NCI-H345 treated with DMSO at 0.1 percent for 48 hours (cell line): ENCODE data around the gene UMPS.

Experiments
- DNase-seq: peaks from one replicate; lab custom pipeline; 2025; ENCODE audit not compliant: unreplicated experiment; lab: John Stamatoyannopoulos, UW

The UMPS gene

GRCh38 chr3:124763206-124763605, 33.0 kb downstream of the UMPS start:
- DNase-seq = no peak

GRCh38 chr3:124763644-124764358, 33.5 kb downstream of the UMPS start:
- DNase-seq = no peak

- DNase-seq = no peak
Measured at GRCh38 chr3:124764746-124765145, 34.5 kb downstream of the UMPS start.

GRCh38 chr3:124765197-124765840, 35.1 kb downstream of the UMPS start:
- DNase-seq = no peak

- no peak for DNase-seq
Measured at GRCh38 chr3:124766113-124767095, 36.2 kb downstream of the UMPS start.

- DNase-seq = no peak
Measured at GRCh38 chr3:124767264-124767663, 37.0 kb downstream of the UMPS start.

GRCh38 chr3:124767691-124768090, 37.4 kb downstream of the UMPS start:
- DNase-seq = no peak

GRCh38 chr3:124768812-124769211, 38.6 kb downstream of the UMPS start:
- no peak for DNase-seq

GRCh38 chr3:124769462-124769861, 39.2 kb downstream of the UMPS start:
- no peak for DNase-seq

- DNase-seq = no peak
Measured at GRCh38 chr3:124770336-124771082, 40.3 kb downstream of the UMPS start.

- DNase-seq = no peak
Measured at GRCh38 chr3:124771083-124771445, 40.8 kb downstream of the UMPS start.

- DNase-seq = no peak
Measured at GRCh38 chr3:124772081-124772831, 42.0 kb downstream of the UMPS start.

- DNase-seq = no peak
Measured at GRCh38 chr3:124773351-124774326, 43.4 kb downstream of the UMPS start.

GRCh38 chr3:124774327-124774718, 44.1 kb downstream of the UMPS start:
- DNase-seq = no peak

- no peak for DNase-seq
Measured at GRCh38 chr3:124774841-124775402, 44.7 kb downstream of the UMPS start.

GRCh38 chr3:124775877-124776276, 45.6 kb downstream of the UMPS start:
- DNase-seq = no peak

- DNase-seq = no peak
Measured at GRCh38 chr3:124776856-124777255, 46.6 kb downstream of the UMPS start.

GRCh38 chr3:124777762-124778470, 47.7 kb downstream of the UMPS start:
- no peak for DNase-seq
